AG04449 (cell line): Measurements from ENCODE around the gene NOXA1.
"Not testable (repeated sequence)": the region's sequence is repeated elsewhere in the genome, so short reads cannot be mapped to it uniquely, and the experiment has no call there.

ENCODE experiments used
- CTCF ChIA-PET: fragments of 350-600 bp; formaldehyde crosslinking; extraction: SDS; loops from one replicate; lab custom pipeline; 2021; ENCODE audit warnings: antibody characterized with exemption; lab: Yijun Ruan, JAX
- POLR2A ChIA-PET: fragments of 400-600, 350-600 bp; formaldehyde crosslinking; extraction: SDS; loops from one replicate; lab custom pipeline; 2020; ENCODE audit warnings: antibody characterized with exemption, inconsistent platforms; lab: Yijun Ruan, JAX
- DNase-seq: peaks from one replicate; pipeline ENCODE4 v3.0.0-alpha.2; 2010; ENCODE audit warnings: low read depth, low spot score
- H3K4me3 ChIP-seq: 2 replicates; pipeline ENCODE4 v1.5.1; 2011; ENCODE audit warnings: low read depth, mild to moderate bottlenecking, control low read depth, low read length
- TF ChIP-seq, protein P1 (sequence below): IDR thresholded peaks from one replicate; pipeline ENCODE4 v1.5.1; 2011; ENCODE audit warnings: mild to moderate bottlenecking, moderate library complexity, low read length, control low read depth, inconsistent platforms; ENCODE audit not compliant: insufficient read depth; ENCODE audit errors: missing control alignments

The NOXA1 gene

DNA sequence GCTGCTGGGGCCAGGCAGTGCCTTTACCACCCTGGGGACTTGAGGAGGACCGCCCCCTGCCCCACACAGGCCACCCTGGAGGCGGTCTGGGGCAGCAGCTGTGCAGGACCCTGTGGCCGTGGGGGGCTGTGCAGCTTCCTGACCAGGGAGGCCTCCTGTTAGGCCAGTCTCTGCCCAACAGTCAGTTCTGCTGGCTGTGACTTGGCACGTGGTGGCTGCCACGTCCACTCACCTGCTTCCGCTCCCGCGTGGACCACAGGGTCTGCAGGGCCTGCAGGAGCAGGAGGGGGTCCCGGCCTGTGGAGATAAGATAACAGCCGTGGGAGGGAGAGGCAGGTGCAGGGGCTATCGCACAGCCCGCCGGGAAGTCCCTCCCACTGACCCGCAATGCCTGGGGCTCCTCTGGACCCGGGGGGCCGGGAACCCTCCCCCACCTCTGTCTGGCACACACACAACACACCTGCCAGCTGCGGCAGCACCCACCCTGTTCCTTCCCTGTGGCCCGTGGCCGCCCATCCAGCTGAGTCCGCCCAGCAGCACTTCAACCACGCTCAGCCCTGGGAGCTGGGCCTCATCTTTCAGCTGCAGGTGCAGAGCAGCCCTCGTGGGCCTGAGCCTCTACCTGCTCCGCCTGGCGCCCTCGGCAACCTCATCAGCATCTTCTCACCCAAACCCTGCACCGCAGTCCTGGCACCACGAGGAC, 40.0 kb upstream of the NOXA1 start:
- CTCF ChIA-PET: interaction anchor here (1.3 kb wide), 1 partner anchor 13 kb away, joined by 3 read pairs; no protein-coding TSS in a partner anchor
- POLR2A ChIA-PET: no interaction called here
- H3K4me3 ChIP-seq: no peak overlapping the region
- DNase-seq: no peak
- TF ChIP-seq, protein P1, sequence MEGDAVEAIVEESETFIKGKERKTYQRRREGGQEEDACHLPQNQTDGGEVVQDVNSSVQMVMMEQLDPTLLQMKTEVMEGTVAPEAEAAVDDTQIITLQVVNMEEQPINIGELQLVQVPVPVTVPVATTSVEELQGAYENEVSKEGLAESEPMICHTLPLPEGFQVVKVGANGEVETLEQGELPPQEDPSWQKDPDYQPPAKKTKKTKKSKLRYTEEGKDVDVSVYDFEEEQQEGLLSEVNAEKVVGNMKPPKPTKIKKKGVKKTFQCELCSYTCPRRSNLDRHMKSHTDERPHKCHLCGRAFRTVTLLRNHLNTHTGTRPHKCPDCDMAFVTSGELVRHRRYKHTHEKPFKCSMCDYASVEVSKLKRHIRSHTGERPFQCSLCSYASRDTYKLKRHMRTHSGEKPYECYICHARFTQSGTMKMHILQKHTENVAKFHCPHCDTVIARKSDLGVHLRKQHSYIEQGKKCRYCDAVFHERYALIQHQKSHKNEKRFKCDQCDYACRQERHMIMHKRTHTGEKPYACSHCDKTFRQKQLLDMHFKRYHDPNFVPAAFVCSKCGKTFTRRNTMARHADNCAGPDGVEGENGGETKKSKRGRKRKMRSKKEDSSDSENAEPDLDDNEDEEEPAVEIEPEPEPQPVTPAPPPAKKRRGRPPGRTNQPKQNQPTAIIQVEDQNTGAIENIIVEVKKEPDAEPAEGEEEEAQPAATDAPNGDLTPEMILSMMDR: no peak

DNA sequence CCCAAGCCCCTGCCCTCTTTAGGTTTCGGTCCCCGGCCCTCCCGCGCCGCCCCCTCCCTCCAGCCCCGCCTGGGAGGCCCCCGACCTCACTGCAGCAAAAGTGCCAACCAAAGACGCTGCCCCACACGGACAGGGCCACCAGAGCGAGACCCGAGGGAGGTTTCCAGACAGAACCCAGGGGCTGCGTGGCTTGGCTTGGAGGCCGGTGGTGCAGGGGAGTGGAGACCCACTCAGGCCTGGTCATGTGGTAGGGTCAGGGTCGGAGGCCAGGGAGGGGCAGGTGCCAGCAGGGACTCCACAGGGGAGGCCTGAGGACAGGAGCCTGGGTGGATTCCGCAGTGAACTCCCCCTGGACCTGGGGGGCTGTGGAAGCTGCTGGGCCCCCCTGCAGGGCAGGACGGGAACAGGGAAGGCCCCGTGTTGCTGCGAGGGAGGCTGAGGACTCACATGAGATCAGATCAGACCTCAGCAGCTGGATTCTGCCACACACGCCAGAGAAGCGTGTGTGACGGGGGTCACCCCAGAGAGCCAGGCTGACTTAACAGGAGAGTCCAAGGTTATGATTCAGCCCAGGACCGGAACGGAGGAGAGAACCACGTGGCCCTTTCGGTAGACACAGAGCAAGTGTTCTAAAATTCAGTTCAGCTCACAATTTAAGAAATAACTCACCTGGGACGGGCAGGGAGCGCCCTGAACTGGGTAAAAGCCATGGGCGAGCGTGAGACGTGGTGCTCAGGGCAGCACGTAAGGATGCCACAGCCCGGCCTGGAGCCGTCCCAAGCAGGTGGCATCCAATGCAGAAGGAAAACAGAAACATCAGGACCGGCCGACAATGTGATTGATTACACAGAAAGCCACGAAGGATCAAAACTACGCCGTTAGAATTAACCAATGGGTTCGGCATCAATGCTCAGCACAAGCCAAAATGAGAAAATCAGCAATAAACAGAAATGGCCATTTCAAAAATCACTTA, 39.1 kb upstream of the NOXA1 start:
- POLR2A ChIA-PET: no interaction called here
- TF ChIP-seq, protein P1: no peak
- DNase-seq: no peak
- no peak overlapping the region for H3K4me3 ChIP-seq
- CTCF ChIA-PET: no interaction called here

DNA sequence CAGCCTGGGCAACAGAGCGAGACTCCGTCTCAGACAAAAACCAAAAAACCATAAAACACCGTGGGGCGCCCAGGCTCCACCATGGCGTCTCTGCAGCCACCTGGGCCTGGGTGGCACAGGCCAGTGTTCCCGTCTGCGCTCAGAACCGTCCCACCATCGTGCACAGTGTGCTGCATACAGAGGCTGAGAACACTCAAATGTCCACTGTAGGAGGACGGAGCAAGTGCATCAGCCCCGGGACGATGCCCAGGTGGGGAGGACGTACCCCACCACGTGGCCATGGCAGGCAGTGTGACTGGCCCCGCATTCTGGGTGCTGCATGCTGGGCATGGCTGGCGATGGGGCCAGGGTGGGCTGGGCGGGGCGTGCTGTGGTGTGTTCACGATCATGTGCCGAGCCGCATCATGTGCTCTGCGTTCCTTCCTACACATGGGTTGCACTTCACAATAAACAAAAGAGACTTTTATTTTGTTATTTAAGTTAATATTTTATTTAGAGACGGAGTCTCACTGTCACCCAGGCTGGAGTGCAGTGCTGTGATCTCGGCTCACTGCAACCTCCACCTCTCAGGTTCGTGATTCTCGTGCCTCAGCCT, 38.0 kb upstream of the NOXA1 start:
- TF ChIP-seq, protein P1: no peak
- no peak for DNase-seq
- CTCF ChIA-PET: no interaction called here
- no peak overlapping the region for H3K4me3 ChIP-seq
- POLR2A ChIA-PET: no interaction called here

DNA sequence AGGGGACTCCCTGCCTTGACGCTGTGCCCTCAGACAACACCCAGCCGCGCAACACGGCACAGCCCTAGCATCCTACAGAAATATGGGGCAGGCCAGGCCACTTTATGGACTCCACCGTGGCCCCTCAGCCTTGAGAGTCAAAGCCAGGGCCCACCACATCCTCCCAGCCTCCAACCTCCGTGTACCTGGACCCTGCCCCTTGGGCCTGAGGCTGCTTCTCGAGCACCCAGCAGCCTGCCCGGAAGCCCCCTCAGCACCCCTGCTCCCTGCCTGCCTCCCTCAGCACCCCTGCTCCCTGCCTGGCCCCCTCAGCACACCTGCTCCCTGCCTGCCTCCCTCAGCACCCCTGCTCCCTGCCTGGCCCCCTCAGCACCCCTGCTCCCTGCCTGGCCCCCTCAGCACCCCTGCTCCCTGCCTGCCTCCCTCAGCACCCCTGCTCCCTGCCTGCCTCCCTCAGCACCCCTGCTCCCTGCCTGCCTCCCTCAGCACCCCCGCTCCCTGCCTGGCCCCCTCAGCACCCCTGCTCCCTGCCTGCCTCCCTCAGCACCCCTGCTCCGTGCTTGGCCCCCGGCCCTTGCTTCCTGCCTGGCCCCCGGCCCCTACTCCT, 36.6 kb upstream of the NOXA1 start:
- CTCF ChIA-PET, DNase-seq, H3K4me3 ChIP-seq, POLR2A ChIA-PET: not testable (repeated sequence)

GRCh38 chr9:137387114-137387890, 35.9 kb upstream of the NOXA1 start:
- TF ChIP-seq, protein P1: no peak
- CTCF ChIA-PET: no interaction called here
- POLR2A ChIA-PET: no interaction called here
- H3K4me3 ChIP-seq: no peak overlapping the region
- no peak for DNase-seq
